ENCODE measurements around the gene BAZ1B. TPM values are rescaled to one million over a fixed set of nuclear protein-coding genes. Genes with fewer than 3 reads are reported as not detected.
"Not testable (repeated sequence)": the region's sequence is repeated elsewhere in the genome, so short reads cannot be mapped to it uniquely, and the experiment has no call there.

Gene BAZ1B
- total and polyA plus RNA-seq, 8 donors = 8.9 to 210 (median 46.5) TPM

- TF ChIP-seq POLR2AphosphoS5 (IDR thresholded peaks at IDR 0.05) = peak in 1 of 3 donors; percentile 58
- H3K27ac ChIP-seq = peak overlapping the region in 1 of 5 donors; percentile 10
- H3K36me3 ChIP-seq; H3K4me1 ChIP-seq; H3K27me3 ChIP-seq; H3K9me3 ChIP-seq; intact Hi-C loops (cut with DNase I; ENCODE audit: low total_unique reads): not testable (repeated sequence)
- H3K4me3 ChIP-seq = peak overlapping the region in 1 of 4 donors; percentile 19
- DNase-seq = peak; percentile 79 to 93
- 39 to 61% (median 40%) methylated on average over 13 to 19 of the region's 19 CpGs for WGBS, 5 donors
Measured at GRCh38 chr7:73399185-73400050, 122.7 kb downstream of the BAZ1B start.

GRCh38 chr7:73397521-73398281 is 124.4 kb downstream of the BAZ1B start:
- peak in 1 of 2 donors; percentile 71 for DNase-seq
- intact Hi-C loops (cut with DNase I; ENCODE audit: low total_unique reads) = no loop called here
- Histone ChIP-seq H3K27me3 (peaks cover 0 to 3% (median 0%) of the 10 kb centered on the region in 3 donors), H3K9me3 (no peaks in the 10 kb centered on the region), H3K36me3 (no peaks in the 10 kb centered on the region), H3K4me3 (peak overlapping the region in 1 of 4 donors; percentile 8), H3K27ac (peak overlapping the region in 1 of 5 donors; percentile 11), H3K4me1 (peaks cover 0 to 5% (median 0%) of the 10 kb centered on the region in 4 donors)
- WGBS, 5 donors = 42 to 64% (median 60%) methylated on average over 12 to 14 of the region's 14 CpGs
- TF ChIP-seq POLR2A (IDR thresholded peaks at IDR 0.05) (no peak), POLR2AphosphoS5 (IDR thresholded peaks at IDR 0.05) (no peak), CTCF (IDR thresholded peaks at IDR 0.05) (no peak), EP300 (IDR thresholded peaks at IDR 0.05) (no peak)

- 73 to 80% (median 73%) methylated on average over 17 to 21 of the region's 21 CpGs for WGBS, 5 donors
- TF ChIP-seq POLR2A (IDR thresholded peaks at IDR 0.05) = no peak
- TF ChIP-seq CTCF (IDR thresholded peaks at IDR 0.05) = no peak
- TF ChIP-seq POLR2AphosphoS5 (IDR thresholded peaks at IDR 0.05) = no peak
- TF ChIP-seq EP300 (IDR thresholded peaks at IDR 0.05) = no peak
- intact Hi-C loops (cut with DNase I; ENCODE audit: low total_unique reads) = no loop called here
- no peak for DNase-seq
- Histone ChIP-seq H3K36me3 (no peaks in the 10 kb centered on the region), H3K4me3 (no peak overlapping the region), H3K4me1 (peaks cover 0 to 5% (median 0%) of the 10 kb centered on the region in 4 donors), H3K27ac (no peak overlapping the region), H3K27me3 (peaks cover 0 to 3% (median 0%) of the 10 kb centered on the region in 3 donors), H3K9me3 (peaks cover 0 to 1% (median 0%) of the 10 kb centered on the region in 4 donors)
Measured at GRCh38 chr7:73395538-73396503, 126.3 kb downstream of the BAZ1B start.

- Histone ChIP-seq H3K27me3 (peaks cover 0 to 3% (median 0%) of the 10 kb centered on the region in 3 donors), H3K27ac (no peak overlapping the region), H3K36me3 (no peaks in the 10 kb centered on the region), H3K9me3 (peaks cover 1 to 15% (median 4%) of the 10 kb centered on the region in 4 donors), H3K4me1 (peaks cover 0 to 5% (median 0%) of the 10 kb centered on the region in 4 donors), H3K4me3 (no peak overlapping the region)
- TF ChIP-seq POLR2A (IDR thresholded peaks at IDR 0.05) = no peak
- no peak for DNase-seq
- intact Hi-C loops (cut with DNase I; ENCODE audit: low total_unique reads) = no loop called here
- 60 to 68% (median 66%) methylated on average over 3 of the region's 3 CpGs for WGBS, 5 donors
Measured at GRCh38 chr7:73394422-73394821, 127.7 kb downstream of the BAZ1B start.

Data from stomach (tissue), 9 donors.